Measurements from ENCODE around the gene LOX.

GRCh38 chr5:122120493-122120892 is 42.4 kb upstream of the LOX start:
- TF ChIP-seq, protein P1, sequence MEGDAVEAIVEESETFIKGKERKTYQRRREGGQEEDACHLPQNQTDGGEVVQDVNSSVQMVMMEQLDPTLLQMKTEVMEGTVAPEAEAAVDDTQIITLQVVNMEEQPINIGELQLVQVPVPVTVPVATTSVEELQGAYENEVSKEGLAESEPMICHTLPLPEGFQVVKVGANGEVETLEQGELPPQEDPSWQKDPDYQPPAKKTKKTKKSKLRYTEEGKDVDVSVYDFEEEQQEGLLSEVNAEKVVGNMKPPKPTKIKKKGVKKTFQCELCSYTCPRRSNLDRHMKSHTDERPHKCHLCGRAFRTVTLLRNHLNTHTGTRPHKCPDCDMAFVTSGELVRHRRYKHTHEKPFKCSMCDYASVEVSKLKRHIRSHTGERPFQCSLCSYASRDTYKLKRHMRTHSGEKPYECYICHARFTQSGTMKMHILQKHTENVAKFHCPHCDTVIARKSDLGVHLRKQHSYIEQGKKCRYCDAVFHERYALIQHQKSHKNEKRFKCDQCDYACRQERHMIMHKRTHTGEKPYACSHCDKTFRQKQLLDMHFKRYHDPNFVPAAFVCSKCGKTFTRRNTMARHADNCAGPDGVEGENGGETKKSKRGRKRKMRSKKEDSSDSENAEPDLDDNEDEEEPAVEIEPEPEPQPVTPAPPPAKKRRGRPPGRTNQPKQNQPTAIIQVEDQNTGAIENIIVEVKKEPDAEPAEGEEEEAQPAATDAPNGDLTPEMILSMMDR (conservative IDR thresholded peaks at IDR 0.05; ENCODE audit: low read depth, low read length), result no peak
- TF ChIP-seq EZH2 (IDR thresholded peaks at IDR 0.05; ENCODE audit: borderline replicate concordance, low read depth, low read length, poor library complexity, severe bottlenecking), result no peak

Data from A673 (cell line).